ENCODE measurements around the gene CAV1. TPM values are rescaled to one million over a fixed set of nuclear protein-coding genes. Genes with fewer than 3 reads are reported as not detected.

The CAV1 gene
- total RNA-seq, 1 experiment from 2014 or later, result 20.2 TPM

GRCh38 chr7:116571552-116571951, 46.7 kb downstream of the CAV1 start:
- H2BK20ac ChIP-seq (ENCODE audit: low read depth, low read length, poor library complexity, severe bottlenecking), result no peak overlapping the region
- no peak overlapping the region for H4K91ac ChIP-seq (ENCODE audit: insufficient read length, low read depth, low read length)
- no peaks in the 10 kb centered on the region for H3K4me1 ChIP-seq (ENCODE audit: insufficient read depth, low read length)
- no peak for TF ChIP-seq CTCF (conservative IDR thresholded peaks at IDR 0.05)
- no peak overlapping the region for H2AFZ ChIP-seq (ENCODE audit: low read length)
- no peak overlapping the region for H3K4me2 ChIP-seq (ENCODE audit: insufficient read depth, insufficient read length, low read length)
- no peaks in the 10 kb centered on the region for H3K27me3 ChIP-seq (ENCODE audit: insufficient read depth, low read length)
- no peak overlapping the region for H3K4me3 Mint-ChIP-seq
- no peaks in the 10 kb centered on the region for H3K36me3 Mint-ChIP-seq (ENCODE audit: insufficient read depth in 1 of 3, low read depth in 3 of 3)
- no peak overlapping the region for H3K56ac ChIP-seq (ENCODE audit: insufficient read length, low read depth, low read length)
- no peak overlapping the region for H4K5ac ChIP-seq (ENCODE audit: insufficient read length, low read depth, low read length)
- H2BK120ac ChIP-seq (ENCODE audit: low read depth, low read length, poor library complexity, severe bottlenecking), result no peak overlapping the region
- H2BK12ac ChIP-seq (ENCODE audit: insufficient read length, low read depth, low read length), result no peak overlapping the region
- no peaks in the 10 kb centered on the region for H3K79me1 ChIP-seq (ENCODE audit: insufficient read depth, low read depth, low read length, poor library complexity, severe bottlenecking)
- no peak overlapping the region for H3K27ac ChIP-seq (ENCODE audit: insufficient read length, low read depth, low read length)
- H3K79me2 ChIP-seq (ENCODE audit: insufficient read depth, low read length), result no peaks in the 10 kb centered on the region
- no peak overlapping the region for H2BK15ac ChIP-seq (ENCODE audit: low read depth, low read length)
- H3K14ac ChIP-seq (ENCODE audit: insufficient read depth, low read length), result no peak overlapping the region
- no peaks in the 10 kb centered on the region for H4K20me1 ChIP-seq (ENCODE audit: control insufficient read depth, insufficient read depth, insufficient read length)
- H2AK5ac ChIP-seq (ENCODE audit: insufficient read length, low read length), result no peak overlapping the region
- H3T11ph ChIP-seq (ENCODE audit: low read length), result no peak overlapping the region
- H3K9ac ChIP-seq (ENCODE audit: extremely low read depth, insufficient read length, low read length), result no peak overlapping the region
- H3K4me1 Mint-ChIP-seq, result no peaks in the 10 kb centered on the region
- no peak overlapping the region for H3K27ac Mint-ChIP-seq
- no peak for DNase-seq
- no peak overlapping the region for H3K4ac ChIP-seq (ENCODE audit: low read depth, low read length)
- H3K9me3 Mint-ChIP-seq, result no peaks in the 10 kb centered on the region
- H2BK5ac ChIP-seq (ENCODE audit: insufficient read length, low read length), result no peak overlapping the region
- no peaks in the 10 kb centered on the region for H3K27me3 Mint-ChIP-seq (ENCODE audit: low read depth)
- H3K23ac ChIP-seq (ENCODE audit: insufficient read length, low read depth, low read length), result no peak overlapping the region
- WGBS (ENCODE audit: extremely low coverage, insufficient read length, low lambda C conversion rate), result no CpG with 5 or more reads among the region's 2 CpGs
- H3K9me3 ChIP-seq (ENCODE audit: control insufficient read depth, low read depth, low read length), result no peaks in the 10 kb centered on the region
- no peak overlapping the region for H4K8ac ChIP-seq (replicated peaks; ENCODE audit: insufficient read length, low read depth, low read length)
- no peak overlapping the region for H3K18ac ChIP-seq (ENCODE audit: insufficient read length, low read depth, low read length)
- no peaks in the 10 kb centered on the region for H3K23me2 ChIP-seq (ENCODE audit: insufficient read length, low read depth, low read length, poor library complexity, severe bottlenecking)

Measured in H9 (cell line).